ENCODE measurements around the gene MED13L.
"Not testable (repeated sequence)": the region's sequence is repeated elsewhere in the genome, so short reads cannot be mapped to it uniquely, and the experiment has no call there.

The MED13L gene

DNA sequence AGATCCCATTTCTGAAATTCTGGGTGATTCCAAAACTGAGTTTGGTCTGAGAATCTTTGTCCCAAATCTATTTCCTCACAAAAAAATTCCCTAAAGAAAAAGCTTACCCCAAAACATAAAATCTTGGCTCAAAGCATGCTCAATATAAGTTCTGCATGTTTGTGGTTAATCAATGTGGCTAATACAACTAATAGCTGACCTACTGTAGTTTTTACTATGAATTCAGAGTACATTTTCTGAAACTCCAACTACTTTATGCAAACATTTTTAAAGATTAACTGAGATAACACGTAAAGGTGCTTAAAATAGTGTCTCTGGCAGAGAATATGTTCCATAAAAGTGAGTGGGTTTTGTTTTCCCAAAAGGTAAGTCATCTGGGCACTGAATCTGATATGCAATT is 133.1 kb downstream of the MED13L start:
- DNase-seq: no peak

DNA sequence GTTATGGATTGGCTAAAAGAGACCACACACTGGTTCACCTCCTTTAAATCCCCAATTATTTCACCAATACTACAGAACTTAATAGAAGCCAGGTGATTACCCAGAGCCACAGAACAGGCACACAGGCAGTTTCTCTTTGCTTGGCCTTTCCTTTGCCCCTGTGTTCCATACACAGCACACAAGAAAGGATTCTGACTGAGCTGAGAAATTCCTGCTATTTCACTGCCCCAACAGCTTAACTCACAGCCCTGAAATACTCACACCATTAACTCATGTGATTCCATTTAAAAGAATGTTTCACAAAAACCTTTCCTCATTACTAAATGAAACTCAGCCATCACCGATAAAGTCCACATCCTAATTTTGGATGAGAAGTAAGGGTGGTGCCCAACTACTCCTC is 133.6 kb downstream of the MED13L start:
- DNase-seq: no peak

DNA sequence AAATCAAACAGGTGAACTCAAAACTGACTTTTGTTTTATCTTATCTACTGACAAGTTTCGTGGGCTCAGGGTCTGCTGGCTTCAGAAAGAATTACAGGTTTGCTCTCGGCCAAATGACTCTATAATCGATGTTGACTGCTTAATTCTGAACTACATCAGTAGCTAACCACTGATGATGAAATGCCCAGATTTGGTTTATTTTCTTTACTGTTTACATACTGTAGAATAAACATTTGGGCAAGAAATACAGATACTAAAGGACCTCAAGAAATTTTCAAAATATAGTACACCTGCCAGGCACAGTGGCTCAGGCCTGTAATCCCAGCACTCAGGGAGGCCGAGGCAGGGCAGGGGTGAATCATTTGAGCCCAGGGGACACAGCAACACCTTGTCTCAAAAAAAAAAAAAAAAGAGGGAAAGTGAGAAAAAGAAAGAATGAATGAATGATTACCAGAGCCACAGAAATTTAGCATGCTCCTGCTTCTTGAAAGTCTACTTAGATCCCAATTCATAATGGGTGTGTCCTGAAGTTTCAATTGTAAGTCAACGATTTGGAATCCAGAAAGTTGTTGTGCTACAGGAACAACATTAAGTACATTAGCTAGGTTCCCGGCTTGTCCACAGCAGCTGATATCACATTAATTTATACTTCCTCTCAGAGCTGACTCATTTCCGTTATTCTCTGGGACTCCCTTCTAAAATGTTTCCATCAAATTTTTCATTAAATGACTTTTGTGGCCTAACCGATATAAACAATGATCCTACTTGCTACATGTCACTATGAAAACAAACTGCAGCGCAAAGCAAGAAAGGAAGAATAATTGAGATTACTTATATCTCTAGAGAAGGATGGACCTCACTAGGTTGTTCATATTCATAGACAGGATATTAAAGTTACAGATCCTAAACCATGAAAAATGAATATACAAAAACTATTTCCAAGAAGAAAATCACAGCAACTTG is 134.3 kb downstream of the MED13L start:
- DNase-seq: no peak

DNA sequence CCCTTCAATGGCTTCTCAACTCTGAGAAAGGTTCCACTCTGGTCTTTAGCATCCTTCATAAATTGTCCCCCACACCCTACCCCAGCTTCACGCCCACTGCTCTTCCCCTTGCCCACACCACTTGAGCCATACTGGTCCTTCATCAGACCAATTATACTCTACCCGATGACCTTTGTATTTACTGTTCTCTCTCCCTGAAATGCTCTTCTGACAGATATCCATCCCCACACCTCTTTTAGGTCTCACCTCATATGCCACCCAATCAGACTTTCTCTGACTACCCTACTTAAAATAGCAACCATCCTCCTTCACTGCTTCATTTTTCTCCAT is 135.7 kb downstream of the MED13L start:
- DNase-seq: no peak

DNA sequence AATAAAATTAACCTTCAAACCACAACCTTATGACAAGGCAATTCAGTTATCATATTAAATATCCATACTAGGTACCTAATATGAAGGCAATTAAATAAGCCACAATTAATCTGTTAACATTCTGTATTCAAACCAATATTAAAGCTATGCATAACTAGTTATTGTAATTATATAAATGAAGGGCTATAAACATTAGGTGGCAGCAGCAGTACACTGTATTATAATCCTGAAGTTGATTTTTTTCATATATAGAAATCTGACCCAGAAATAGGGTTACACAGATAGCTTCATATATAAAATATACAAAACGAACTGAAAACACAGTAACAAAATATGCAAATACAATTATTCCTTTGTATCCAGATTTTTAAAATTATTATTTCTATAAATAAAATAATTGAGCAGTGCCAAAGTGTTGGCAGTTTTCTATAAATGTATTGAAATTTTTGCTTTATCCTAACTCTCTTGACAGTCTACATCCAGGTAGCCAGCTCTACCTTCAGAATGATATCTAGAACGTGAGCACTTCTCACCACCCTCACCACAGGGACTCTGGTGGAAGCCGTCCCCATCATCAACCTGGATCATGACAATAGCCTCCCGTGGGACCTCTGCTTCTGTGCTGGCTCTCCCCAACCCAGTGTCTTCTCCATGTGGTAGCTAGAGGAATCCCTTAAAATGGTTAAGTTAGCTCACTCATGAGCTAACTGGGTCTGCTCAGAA is 136.2 kb downstream of the MED13L start:
- DNase-seq: no peak

DNA sequence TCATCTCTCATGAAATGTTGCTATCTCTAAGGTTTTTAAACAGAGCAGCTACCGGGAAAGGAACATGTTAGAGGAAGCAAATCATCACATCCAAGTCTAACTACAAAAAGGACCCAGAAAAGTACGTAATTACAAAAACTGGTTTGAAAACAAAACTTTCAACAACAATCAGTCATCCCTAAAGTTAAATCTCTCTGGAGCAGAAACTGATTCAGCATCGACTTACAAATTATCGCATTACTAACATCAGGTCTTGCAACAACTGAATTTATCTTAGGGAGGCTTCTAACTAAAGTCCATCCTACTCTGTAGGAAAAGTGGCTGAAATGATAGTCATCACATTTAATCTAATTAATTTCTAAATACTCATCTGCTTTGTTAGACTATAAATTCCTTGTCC is 137.0 kb downstream of the MED13L start:
- DNase-seq: no peak

DNA sequence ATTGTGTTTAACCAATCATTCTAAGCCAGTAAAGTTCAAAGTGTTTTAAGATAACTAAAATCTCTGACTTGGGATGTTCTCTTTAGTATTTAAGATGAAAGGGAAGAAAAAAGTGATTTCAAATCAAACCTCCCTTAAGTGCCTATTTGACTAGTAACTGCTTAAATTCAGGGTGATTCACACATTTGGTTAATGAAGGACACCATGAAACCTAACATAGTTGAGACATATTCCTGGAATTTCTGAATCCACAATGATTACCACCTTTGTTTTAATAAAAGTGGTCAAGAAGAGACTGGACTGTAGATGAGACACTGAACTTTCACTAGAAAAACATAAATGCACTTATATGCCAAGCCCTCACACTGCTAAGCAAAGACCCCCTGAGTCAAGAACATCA is 138.7 kb downstream of the MED13L start:
- no peak for DNase-seq

DNA sequence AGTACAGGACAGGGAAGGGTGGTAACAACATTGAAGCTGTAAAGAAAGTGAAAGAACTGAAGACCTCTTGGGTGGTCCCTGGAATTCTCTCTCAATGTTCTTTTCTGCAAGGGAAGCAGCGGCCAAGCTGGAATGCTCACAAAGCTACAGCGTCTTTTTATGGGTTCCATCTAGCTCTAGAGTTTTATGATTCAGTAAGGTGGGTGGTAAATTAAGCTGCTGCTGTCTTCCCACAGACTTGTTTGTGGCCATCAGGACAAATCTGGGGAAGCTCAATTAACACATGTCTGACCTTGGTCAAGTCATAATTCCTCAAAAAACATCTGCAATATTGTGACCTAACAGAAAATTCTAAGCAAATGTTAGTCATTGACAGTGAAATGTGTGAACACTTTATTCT is 139.1 kb downstream of the MED13L start:
- no peak for DNase-seq

DNA sequence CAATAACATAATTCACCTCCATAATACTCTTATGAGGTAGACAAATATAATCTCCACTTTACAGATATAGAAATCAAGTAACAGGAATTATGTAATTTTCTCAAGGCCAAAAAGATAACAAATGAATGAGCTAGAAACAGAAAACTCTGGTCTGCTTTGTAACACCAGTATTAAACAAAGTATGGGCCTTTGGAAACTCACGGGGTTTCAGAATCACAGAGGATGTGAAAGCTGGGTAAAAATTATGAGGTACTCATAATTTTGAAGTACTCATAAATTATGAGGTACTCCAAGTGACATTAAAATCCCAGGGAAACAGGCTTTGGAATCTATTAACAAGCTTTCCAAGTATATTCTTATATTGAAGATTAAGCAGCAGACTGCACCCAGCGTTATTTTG is 140.2 kb downstream of the MED13L start:
- no peak for DNase-seq

DNA sequence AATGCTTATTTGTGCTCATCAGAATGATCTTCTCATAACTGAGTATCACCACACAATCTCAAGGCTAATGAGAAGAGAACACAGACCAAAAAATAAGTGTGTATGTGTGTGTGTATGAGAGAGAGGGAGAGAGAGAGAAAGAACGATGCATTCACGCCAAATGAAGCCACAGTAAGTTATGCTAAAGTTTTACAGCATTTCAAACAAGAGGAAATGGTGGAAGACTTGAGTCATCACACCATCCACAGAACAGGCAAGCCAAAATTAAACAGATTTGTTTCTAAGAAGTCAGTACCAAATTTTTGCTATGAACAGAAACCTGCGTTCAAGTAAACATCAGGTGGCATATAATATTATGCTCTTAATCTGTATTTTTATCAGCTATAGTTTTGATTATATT is 141.2 kb downstream of the MED13L start:
- no peak for DNase-seq

DNA sequence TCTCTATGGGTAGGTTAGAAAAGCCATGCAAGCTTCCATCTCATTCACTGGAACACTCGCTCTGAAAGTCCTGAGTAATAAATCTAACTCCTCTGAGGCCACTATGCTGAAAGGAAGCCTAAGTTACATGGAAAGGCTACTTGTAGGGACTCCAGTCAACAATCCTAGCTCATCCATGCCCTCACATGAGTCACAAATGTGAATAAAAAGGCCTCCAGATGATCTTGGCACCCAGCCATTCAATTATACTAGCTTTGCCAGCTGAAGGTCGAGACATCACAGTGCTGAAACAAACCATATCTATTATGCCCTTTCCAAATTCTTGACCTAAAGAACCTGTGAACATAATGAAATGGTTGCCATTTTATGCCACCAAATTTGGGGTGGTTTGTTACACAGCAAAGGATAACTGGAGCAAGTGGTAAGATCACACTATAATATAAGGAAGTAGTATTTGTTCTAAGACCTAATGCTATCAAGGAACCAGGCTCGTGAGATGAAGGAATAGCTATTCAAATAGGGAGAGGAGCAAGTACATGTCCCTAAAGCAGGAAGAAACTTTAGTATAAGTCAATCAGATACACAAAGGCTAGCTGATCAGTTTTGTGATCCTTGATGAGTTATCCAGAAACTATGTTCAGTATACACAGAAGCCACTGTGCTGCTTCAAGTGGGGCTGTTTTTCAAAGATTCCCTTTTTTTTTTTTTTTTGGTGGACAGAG is 142.1 kb downstream of the MED13L start:
- DNase-seq: no peak

DNA sequence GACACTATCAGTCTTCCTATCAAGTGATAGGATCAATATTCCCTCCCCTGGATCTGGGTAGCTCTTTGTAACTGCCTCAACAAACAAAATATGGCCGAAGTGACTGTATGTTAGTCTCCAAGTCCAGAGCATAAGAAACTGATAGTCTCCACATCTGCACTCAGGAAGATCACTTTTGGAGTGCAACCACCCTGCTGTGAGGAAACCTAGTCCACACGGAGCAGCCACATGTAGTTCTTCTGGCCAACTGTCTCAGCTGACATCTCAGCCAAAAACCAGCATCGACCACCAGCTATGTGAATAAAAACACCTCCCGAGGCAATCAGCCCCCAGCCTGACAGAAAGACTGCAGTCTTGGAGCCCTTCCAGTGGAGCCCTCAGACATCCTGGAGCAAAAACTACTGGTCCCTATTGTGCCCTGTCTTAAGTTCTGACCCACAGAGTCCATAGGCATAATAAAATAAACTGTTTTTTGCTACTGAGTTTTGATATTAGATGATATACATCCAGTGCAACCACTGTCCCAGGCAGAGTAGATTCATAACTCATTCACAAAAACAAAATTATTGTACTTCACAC is 143.8 kb downstream of the MED13L start:
- DNase-seq: no peak

DNA sequence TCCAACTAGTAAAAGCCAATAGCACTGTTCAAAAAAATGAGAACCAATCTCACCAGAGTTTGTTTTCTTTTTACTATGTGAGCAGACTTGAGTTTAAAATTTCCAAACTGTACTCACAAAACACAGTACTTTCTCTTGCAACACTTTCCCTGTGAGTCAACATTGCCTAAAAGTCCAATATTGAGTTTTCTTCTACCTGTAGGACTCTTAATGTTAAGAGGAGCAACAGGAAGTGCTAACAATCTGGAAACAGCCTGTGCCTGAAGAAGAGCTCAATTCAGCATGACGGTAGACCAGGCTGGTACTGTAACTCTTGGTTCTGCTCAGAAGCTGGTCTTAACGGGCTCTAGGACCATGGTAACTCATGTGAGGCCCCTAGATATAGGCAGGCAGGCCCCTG is 144.3 kb downstream of the MED13L start:
- DNase-seq: no peak

DNA sequence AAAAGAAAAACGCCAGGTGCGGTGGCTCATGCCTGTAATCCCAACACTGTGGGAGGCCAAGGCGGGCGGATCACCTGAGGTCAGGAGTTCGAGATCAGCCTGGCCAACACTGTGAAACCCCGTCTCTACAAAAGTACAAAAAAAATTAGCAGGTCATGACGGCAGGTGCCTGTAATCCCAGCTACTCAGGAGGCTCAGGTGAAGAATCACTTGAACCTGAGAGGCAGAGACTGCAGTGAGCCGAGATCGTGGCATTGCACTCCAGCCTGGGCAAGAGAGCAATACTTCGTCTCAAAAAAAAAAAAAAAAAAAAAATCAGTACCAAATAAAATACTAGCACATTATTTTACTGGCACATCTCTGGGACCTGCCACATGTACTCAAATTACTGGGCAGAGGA is 145.5 kb downstream of the MED13L start:
- not testable (repeated sequence) for DNase-seq

DNA sequence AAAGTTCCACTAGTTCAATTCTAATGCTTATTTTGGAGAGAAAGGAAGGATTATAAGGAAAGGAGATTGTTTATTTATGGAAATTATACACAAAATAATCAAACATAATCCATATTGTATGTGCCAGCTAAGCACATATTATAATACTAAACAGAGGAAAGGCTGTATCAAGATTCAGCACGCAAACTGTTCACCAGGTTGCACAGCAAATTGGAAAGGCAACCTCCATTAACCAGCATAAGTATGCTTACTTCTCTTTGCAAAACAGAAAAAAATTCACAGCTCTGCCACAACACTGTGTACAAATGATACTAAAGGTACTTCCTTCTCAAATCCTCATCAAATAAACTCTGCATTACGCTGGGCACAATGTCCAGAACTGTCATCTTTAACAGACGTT is 146.3 kb downstream of the MED13L start:
- no peak for DNase-seq

DNA sequence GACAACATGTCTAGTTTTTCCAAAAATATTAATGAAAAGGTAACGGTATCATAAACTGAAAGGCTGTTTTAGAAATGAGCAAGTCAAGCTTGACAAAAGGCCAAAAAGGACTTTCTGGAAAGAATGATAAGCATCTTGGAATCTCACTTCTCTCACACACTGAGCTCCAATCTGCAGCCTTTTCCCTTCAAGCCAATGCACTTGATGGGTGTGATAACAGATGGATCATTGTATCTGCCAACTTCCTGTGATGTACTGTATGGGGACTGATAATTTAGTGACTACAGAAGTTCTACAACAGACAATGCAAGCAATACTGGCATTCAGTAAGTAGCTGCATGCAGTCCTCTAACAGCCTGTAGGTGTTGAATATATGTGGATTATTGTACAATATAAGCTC is 147.1 kb downstream of the MED13L start:
- DNase-seq: no peak

DNA sequence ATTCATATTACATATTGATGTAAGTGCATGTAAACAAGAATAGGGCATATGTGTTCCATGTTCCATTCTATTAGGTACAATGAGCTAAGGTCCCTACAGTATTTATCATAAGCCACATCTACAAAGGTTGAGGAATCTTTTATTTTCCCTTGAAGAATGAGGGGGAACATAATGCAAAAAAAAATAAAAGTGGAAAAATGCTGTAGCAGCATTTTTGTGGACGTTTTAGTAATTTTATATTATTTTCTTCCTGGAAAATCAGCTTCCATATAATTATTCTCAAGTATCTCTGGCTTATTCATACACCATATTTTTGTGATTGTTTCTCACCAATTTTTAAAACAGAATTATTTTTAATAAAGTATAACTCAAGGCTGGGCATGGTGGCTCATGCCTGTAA is 148.7 kb downstream of the MED13L start:
- no peak for DNase-seq

DNA sequence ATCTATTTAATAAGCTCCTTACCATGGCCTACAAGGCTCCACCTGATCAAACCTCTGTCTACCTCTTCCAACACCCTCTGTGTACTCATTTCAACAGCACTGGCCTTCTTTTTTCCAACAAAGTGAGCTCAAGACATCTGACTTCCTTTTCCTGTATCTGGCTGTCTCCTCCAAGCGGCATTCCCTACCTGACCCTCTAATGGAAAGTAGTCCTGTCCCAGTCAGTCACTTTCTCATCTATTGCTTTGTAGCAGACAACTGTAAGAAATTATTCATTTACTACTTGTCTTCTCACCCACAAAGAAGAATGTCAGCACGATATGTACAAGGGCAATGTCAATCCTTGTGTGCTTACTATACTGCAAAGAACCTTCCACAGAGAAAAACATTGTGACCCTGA is 149.6 kb downstream of the MED13L start:
- DNase-seq: no peak

DNA sequence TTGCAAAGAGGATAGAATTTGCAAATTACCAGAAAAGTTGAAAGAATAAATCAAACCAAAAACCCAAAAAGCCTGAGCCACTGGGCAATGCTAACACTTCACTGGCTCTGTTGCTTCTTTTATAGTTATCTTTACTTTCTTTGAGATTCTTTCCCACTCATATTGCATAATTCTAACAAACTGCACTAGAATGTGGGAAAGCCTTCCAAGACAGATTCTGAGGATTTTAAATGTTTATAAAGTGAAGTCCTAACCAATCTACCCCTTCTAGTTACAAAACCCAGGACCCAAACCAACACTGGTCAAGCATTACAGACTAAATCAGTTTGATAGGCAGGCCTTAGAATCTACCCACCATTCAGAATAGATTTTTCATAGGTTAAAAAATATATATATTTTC is 150.9 kb downstream of the MED13L start:
- DNase-seq: no peak

DNA sequence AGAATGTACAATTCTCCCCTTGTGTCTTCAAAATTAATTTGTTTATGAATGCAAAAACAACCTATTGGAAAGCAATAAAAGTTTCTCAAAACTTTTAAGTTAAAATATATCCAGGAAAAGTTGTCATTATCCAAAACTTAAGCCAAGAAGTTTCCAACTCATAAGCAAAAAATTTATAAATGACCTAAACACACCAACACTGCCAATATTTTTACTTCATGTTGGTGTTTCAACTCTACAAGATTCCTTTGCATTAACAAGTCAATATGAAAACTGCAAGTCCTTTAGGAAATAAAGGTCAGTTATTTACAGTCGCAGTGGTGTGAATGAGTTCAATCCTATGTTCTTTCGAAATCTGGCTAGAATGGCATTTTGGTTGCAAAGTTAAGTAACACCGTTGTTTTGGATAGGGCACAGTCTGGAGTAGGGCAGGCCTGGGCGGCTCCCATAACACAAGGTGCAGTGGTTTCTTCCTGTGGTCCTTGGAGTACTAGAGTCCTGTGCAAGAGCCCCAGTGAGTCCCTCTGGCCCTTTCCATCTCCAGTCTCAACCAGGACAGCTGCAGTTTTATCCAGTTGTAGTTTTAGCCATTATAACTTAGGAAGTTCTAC is 151.4 kb downstream of the MED13L start:
- DNase-seq: no peak

DNA sequence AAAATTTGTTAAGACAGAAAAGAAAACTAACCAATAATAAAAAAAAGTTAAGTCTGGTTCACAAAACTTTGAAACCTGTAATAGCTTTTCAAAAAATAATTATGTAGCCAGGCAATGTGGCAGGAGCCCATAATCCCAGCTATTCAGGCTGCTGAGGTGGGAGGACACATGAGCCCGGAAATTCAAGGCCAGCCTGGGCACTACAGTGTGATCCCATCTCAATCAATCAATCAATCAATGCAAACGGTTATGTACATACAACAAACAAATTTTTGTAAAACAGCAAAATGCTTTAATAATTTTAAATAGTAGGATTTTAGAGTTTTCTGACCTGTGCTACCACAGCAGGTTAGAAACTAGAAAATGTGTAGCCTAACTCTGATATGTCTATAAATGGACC is 152.4 kb downstream of the MED13L start:
- DNase-seq: no peak

DNA sequence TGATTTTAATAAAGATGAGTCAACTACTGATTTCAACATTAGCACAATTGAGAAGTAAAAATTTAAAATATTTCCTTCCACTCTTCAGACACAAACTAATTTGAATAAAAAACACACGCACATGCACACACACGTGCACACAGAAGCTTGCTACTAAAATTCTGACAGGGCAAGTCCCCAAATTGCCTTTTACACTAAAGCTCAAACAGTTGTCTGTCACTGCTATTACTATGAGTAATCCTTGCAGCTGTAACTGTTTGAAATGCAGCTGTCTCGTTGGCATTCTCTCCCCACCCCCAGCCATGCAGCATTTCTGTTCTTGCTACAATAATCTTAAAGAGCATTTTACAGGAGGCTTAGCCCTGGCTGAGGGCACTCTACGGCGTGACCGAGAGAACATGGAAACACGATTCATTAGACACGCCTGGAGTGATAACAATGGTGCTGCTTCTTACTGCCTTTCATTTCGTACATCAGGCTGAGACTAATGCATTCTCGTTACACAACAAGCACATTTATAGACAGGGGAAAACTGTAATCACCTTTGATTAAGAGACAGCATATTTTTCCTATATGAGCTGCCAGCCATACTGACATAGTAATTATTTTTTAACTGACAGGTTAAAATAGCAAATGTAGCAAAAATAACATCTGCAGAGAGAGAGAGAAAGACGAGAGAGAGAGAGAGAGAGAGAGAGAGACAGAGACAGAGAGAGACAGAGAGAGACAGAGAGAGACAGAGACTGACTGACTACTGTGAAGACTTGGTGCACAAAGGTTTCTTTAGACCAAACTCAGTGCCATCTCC is 153.8 kb downstream of the MED13L start:
- no peak for DNase-seq
